Measurements from ENCODE around the gene NGFR.
"Not testable (repeated sequence)": the region's sequence is repeated elsewhere in the genome, so short reads cannot be mapped to it uniquely, and the experiment has no call there.

The NGFR gene

GRCh38 chr17:49543860-49544259, 48.8 kb downstream of the NGFR start:
- no peak overlapping the region for H3K4me3 ChIP-seq (ENCODE audit: low read depth in 1 of 2, low read length in 2 of 2)
- H3K27me3 ChIP-seq (ENCODE audit: low read depth, low read length) = no peaks in the 10 kb centered on the region
- no peak overlapping the region for H3K27ac ChIP-seq (ENCODE audit: low read length)
- H3K36me3 ChIP-seq (ENCODE audit: control insufficient read depth in 1 of 2, insufficient read depth in 2 of 2, low read length in 2 of 2) = no peaks in the 10 kb centered on the region
- peaks cover 0 to 5% of the 10 kb centered on the region in 2 donors for H3K9me3 ChIP-seq (ENCODE audit: control insufficient read depth in 1 of 2, low read length in 2 of 2)
- peaks cover 0 to 6% of the 10 kb centered on the region in 2 donors for H3K4me1 ChIP-seq (ENCODE audit: control insufficient read depth in 1 of 2, insufficient read depth in 2 of 2, low read length in 2 of 2)

- Histone ChIP-seq H3K27ac (ENCODE audit: low read length) (no peak overlapping the region), H3K27me3 (ENCODE audit: low read depth, low read length) (no peaks in the 10 kb centered on the region), H3K9me3 (ENCODE audit: control insufficient read depth in 1 of 2, low read length in 2 of 2) (peaks cover 0 to 5% of the 10 kb centered on the region in 2 donors), H3K36me3 (ENCODE audit: control insufficient read depth in 1 of 2, insufficient read depth in 2 of 2, low read length in 2 of 2) (no peaks in the 10 kb centered on the region), H3K4me3 (ENCODE audit: low read depth in 1 of 2, low read length in 2 of 2) (no peak overlapping the region), H3K4me1 (ENCODE audit: control insufficient read depth in 1 of 2, insufficient read depth in 2 of 2, low read length in 2 of 2) (peaks cover 0 to 6% of the 10 kb centered on the region in 2 donors)
These were observed 50.0 kb downstream of the NGFR start for GRCh38 chr17:49545007-49545660.

GRCh38 chr17:49545806-49546545, 50.9 kb downstream of the NGFR start:
- Histone ChIP-seq H3K36me3 (ENCODE audit: control insufficient read depth in 1 of 2, insufficient read depth in 2 of 2, low read length in 2 of 2) (no peaks in the 10 kb centered on the region), H3K27ac (ENCODE audit: low read length) (no peak overlapping the region), H3K27me3 (ENCODE audit: low read depth, low read length) (no peaks in the 10 kb centered on the region), H3K9me3 (ENCODE audit: control insufficient read depth in 1 of 2, low read length in 2 of 2) (peaks cover 0 to 4% of the 10 kb centered on the region in 2 donors), H3K4me1 (ENCODE audit: control insufficient read depth in 1 of 2, insufficient read depth in 2 of 2, low read length in 2 of 2) (peaks cover 0 to 6% of the 10 kb centered on the region in 2 donors), H3K4me3 (ENCODE audit: low read depth in 1 of 2, low read length in 2 of 2) (no peak overlapping the region)

DNA sequence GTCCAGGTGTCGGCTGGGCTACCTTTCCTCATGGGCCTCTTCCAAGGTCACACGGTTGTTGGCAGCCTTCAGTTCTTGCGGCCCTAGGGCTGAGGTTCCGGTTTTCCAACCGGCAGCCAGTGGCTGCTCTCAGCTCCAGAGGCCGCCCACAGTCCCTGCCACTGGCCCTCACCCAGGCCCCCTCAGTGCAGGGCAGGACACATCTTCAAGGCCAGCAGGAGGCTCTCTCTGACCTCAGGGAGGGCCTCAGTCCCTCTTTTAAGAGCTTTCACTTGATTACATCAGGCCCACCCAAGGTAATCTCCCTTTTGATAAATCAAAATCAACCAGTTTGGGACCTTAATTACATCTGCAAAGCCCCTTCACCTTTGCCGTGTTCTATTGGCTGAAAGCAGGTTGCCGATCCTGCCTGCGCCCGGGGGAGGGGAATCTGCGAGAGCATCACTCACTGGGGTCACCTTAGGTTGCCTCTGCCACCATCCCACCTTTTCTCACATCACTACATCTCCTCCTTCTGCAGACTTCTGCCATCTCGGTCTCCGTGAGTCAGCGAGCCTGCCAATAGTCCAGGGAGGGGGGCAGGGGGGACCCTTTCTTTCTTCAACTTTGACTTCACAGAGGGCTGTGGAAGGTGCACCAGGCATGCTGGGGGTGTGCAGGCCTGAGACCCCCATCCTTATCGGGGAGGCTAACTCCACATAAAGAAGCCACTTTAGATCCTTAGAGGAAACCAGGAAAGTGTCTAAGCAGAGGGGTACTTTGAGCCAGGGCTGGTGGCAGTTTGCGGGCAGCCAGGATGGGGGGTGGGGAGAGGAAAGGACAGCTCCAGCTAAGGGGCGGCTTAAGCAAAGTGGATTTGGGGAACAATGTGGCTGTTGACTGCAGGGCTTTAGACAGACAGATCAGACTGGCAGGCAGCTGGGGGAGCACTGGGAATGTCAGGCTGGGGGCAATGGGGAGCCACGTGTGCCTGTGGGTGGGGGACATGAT, 51.7 kb downstream of the NGFR start:
- H3K27ac ChIP-seq (ENCODE audit: low read length) = no peak overlapping the region
- no peak overlapping the region for H3K4me3 ChIP-seq (ENCODE audit: low read depth in 1 of 2, low read length in 2 of 2)
- H3K9me3 ChIP-seq (ENCODE audit: control insufficient read depth in 1 of 2, low read length in 2 of 2) = no peaks in the 10 kb centered on the region
- H3K36me3 ChIP-seq (ENCODE audit: control insufficient read depth in 1 of 2, insufficient read depth in 2 of 2, low read length in 2 of 2) = no peaks in the 10 kb centered on the region
- H3K4me1 ChIP-seq (ENCODE audit: control insufficient read depth in 1 of 2, insufficient read depth in 2 of 2, low read length in 2 of 2) = peaks cover 0 to 6% of the 10 kb centered on the region in 2 donors
- no peaks in the 10 kb centered on the region for H3K27me3 ChIP-seq (ENCODE audit: low read depth, low read length)

DNA sequence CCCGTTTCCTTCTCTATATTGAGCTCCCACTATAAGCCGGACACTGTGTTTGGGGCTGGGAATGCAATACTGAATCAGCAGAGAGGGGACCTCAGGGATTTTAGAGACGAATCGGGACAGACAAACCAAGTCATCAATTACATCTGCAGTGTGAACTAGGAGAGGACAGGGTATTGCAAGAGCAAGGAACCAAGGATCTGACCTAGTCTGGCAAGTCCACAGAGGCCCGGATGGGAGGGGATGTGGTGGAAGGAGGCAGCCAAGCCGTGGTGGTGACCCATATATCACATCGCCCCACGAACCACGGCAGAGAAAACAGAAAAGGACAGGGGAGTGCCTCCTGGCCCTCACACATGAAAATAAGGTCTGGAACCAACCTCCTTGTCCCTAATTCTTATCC, 52.5 kb downstream of the NGFR start:
- Histone ChIP-seq H3K9me3 (ENCODE audit: control insufficient read depth in 1 of 2, low read length in 2 of 2) (no peaks in the 10 kb centered on the region), H3K4me3 (ENCODE audit: low read depth in 1 of 2, low read length in 2 of 2) (no peak overlapping the region), H3K27ac (ENCODE audit: low read length) (no peak overlapping the region), H3K27me3 (ENCODE audit: low read depth, low read length) (no peaks in the 10 kb centered on the region), H3K36me3 (ENCODE audit: control insufficient read depth in 1 of 2, insufficient read depth in 2 of 2, low read length in 2 of 2) (no peaks in the 10 kb centered on the region), H3K4me1 (ENCODE audit: control insufficient read depth in 1 of 2, insufficient read depth in 2 of 2, low read length in 2 of 2) (peaks cover 0 to 6% of the 10 kb centered on the region in 2 donors)

GRCh38 chr17:49548051-49548505, 53.0 kb downstream of the NGFR start:
- Histone ChIP-seq H3K4me1 (ENCODE audit: control insufficient read depth in 1 of 2, insufficient read depth in 2 of 2, low read length in 2 of 2) (peaks cover 0 to 6% of the 10 kb centered on the region in 2 donors), H3K36me3 (ENCODE audit: control insufficient read depth in 1 of 2, insufficient read depth in 2 of 2, low read length in 2 of 2) (no peaks in the 10 kb centered on the region), H3K27me3 (ENCODE audit: low read depth, low read length) (no peaks in the 10 kb centered on the region), H3K4me3 (ENCODE audit: low read depth in 1 of 2, low read length in 2 of 2) (no peak overlapping the region), H3K9me3 (ENCODE audit: control insufficient read depth in 1 of 2, low read length in 2 of 2) (no peaks in the 10 kb centered on the region), H3K27ac (ENCODE audit: low read length) (no peak overlapping the region)

GRCh38 chr17:49548506-49549310, 53.6 kb downstream of the NGFR start:
- Histone ChIP-seq H3K36me3 (ENCODE audit: control insufficient read depth in 1 of 2, insufficient read depth in 2 of 2, low read length in 2 of 2) (no peaks in the 10 kb centered on the region), H3K4me3 (ENCODE audit: low read depth in 1 of 2, low read length in 2 of 2) (no peak overlapping the region)

GRCh38 chr17:49549311-49549605, 54.2 kb downstream of the NGFR start:
- Histone ChIP-seq H3K4me1 (ENCODE audit: control insufficient read depth in 1 of 2, insufficient read depth in 2 of 2, low read length in 2 of 2) (peaks cover 0 to 6% of the 10 kb centered on the region in 2 donors), H3K27ac (ENCODE audit: low read length) (no peak overlapping the region), H3K9me3 (ENCODE audit: control insufficient read depth in 1 of 2, low read length in 2 of 2) (no peaks in the 10 kb centered on the region), H3K36me3 (ENCODE audit: control insufficient read depth in 1 of 2, insufficient read depth in 2 of 2, low read length in 2 of 2) (no peaks in the 10 kb centered on the region), H3K4me3 (ENCODE audit: low read depth in 1 of 2, low read length in 2 of 2) (no peak overlapping the region), H3K27me3 (ENCODE audit: low read depth, low read length) (no peaks in the 10 kb centered on the region)

More at GRCh38 chr17:49548506-49549310, 53.6 kb downstream of the NGFR start:
- H3K9me3 ChIP-seq (ENCODE audit: control insufficient read depth in 1 of 2, low read length in 2 of 2) = no peaks in the 10 kb centered on the region
- H3K27ac ChIP-seq (ENCODE audit: low read length) = no peak overlapping the region
- peaks cover 0 to 6% of the 10 kb centered on the region in 2 donors for H3K4me1 ChIP-seq (ENCODE audit: control insufficient read depth in 1 of 2, insufficient read depth in 2 of 2, low read length in 2 of 2)
- no peaks in the 10 kb centered on the region for H3K27me3 ChIP-seq (ENCODE audit: low read depth, low read length)

GRCh38 chr17:49549691-49550678, 54.9 kb downstream of the NGFR start:
- H3K4me1 ChIP-seq (ENCODE audit: control insufficient read depth in 1 of 2, insufficient read depth in 2 of 2, low read length in 2 of 2) = peaks cover 0 to 6% of the 10 kb centered on the region in 2 donors
- no peaks in the 10 kb centered on the region for H3K27me3 ChIP-seq (ENCODE audit: low read depth, low read length)
- H3K9me3 ChIP-seq (ENCODE audit: control insufficient read depth in 1 of 2, low read length in 2 of 2) = no peaks in the 10 kb centered on the region
- H3K36me3 ChIP-seq (ENCODE audit: control insufficient read depth in 1 of 2, insufficient read depth in 2 of 2, low read length in 2 of 2) = no peaks in the 10 kb centered on the region
- no peak overlapping the region for H3K4me3 ChIP-seq (ENCODE audit: low read depth in 1 of 2, low read length in 2 of 2)
- H3K27ac ChIP-seq (ENCODE audit: low read length) = no peak overlapping the region

DNA sequence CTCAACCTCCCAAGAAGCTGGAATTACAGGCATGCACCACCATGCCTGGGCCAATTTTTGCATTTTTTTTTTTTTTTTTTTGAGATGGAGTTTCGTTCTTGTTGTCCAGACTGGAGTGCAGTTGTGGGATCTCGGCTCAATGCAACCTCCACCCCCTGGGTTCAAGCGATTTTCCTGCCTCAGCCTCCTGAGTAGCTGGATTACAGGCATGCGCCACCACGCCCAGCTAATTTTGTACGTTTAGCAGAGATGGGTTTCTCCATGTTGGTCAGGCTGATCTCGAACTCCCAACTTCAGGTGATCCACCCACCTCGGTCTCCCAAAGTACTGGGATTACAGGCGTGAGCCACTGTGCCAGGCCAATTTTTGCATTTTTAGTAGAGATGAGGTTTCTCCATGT, 55.7 kb downstream of the NGFR start:
- H3K4me1 ChIP-seq (ENCODE audit: control insufficient read depth in 1 of 2, insufficient read depth in 2 of 2, low read length in 2 of 2); H3K27me3 ChIP-seq (ENCODE audit: low read depth, low read length); H3K4me3 ChIP-seq (ENCODE audit: low read depth in 1 of 2, low read length in 2 of 2): not testable (repeated sequence)

More for the DNA sequence above, 55.7 kb downstream of the NGFR start:
- H3K36me3 ChIP-seq (ENCODE audit: control insufficient read depth in 1 of 2, insufficient read depth in 2 of 2, low read length in 2 of 2); H3K9me3 ChIP-seq (ENCODE audit: control insufficient read depth in 1 of 2, low read length in 2 of 2); H3K27ac ChIP-seq (ENCODE audit: low read length): not testable (repeated sequence)

All from muscle layer of duodenum (tissue), 2 donors.